Keratinocyte (primary cell): Measurements from ENCODE around the gene C1QL3.

Source experiments
- EZH2 ChIP-seq: IDR thresholded peaks from one replicate; pipeline ENCODE4 v1.6.1; 2012; ENCODE audit warnings: inconsistent platforms, mild to moderate bottlenecking, low read length, moderate library complexity
- TF ChIP-seq, protein P1 (sequence below), 3 experiments: IDR thresholded peaks in 1 of 3; conservative IDR thresholded peaks in 1 of 3; optimal IDR thresholded peaks in 1 of 3; 2 replicates in 2 of 3; 3 replicates in 1 of 3; pipeline versions ENCODE3 to v1.5.1; 2011; ENCODE audit warnings: low read length in 3 of 3, mild to moderate bottlenecking in 3 of 3, moderate library complexity in 2 of 3, control low read depth in 1 of 3, inconsistent platforms in 1 of 3; ENCODE audit not compliant: insufficient read depth in 2 of 3; ENCODE audit errors: extremely low read depth in 1 of 3

DNA sequence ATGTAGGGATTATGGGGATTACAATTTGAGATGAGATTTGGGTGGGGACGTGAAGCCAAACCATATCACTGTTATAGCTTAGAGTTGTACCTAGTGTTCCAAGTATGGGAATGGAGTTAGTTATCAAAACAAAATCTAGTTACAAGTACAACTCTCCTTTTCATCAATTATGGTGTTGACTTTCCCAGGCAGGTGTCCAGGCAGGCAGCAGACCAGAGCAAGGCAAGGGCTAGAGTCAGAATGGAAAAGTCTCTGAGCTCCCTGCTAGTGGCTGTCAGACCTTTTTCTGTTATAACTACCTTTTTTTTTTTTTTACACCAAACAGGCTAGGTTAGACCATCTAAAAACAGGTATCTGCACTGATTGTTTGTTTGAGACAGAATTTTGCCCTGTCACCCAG lies 55.7 kb downstream of the C1QL3 start:
- TF ChIP-seq, protein P1, sequence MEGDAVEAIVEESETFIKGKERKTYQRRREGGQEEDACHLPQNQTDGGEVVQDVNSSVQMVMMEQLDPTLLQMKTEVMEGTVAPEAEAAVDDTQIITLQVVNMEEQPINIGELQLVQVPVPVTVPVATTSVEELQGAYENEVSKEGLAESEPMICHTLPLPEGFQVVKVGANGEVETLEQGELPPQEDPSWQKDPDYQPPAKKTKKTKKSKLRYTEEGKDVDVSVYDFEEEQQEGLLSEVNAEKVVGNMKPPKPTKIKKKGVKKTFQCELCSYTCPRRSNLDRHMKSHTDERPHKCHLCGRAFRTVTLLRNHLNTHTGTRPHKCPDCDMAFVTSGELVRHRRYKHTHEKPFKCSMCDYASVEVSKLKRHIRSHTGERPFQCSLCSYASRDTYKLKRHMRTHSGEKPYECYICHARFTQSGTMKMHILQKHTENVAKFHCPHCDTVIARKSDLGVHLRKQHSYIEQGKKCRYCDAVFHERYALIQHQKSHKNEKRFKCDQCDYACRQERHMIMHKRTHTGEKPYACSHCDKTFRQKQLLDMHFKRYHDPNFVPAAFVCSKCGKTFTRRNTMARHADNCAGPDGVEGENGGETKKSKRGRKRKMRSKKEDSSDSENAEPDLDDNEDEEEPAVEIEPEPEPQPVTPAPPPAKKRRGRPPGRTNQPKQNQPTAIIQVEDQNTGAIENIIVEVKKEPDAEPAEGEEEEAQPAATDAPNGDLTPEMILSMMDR (optimal IDR thresholded peaks at IDR 0.05 in 1 of 3, IDR thresholded peaks at IDR 0.05 in 1 of 3, conservative IDR thresholded peaks at IDR 0.05 in 1 of 3; ENCODE audit: extremely low read depth in 1 of 3, insufficient read depth in 2 of 3, low read length in 3 of 3) = no peak
- TF ChIP-seq EZH2 = no peak
